ENCODE results near the gene PEMT.

PEMT gene

DNA sequence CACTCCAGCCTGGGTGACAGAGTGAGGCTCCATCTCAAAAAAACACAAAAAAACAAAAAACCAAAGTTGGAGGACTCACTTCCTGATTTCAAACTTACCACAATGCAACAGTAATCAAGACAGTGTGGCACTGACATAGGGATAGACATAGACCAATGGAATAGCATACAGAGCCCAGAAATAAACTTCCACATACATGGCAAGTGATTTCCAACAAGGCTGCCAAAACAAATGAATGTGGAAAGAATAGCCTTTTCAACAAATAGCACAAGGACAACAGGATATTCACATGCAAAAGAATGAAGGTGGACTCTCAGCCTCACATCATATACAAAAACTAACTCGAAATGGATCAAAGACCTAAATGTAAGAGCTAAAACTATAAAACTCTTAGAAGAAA, 58.5 kb downstream of the PEMT start:
- DNase-seq, result no peak

DNA sequence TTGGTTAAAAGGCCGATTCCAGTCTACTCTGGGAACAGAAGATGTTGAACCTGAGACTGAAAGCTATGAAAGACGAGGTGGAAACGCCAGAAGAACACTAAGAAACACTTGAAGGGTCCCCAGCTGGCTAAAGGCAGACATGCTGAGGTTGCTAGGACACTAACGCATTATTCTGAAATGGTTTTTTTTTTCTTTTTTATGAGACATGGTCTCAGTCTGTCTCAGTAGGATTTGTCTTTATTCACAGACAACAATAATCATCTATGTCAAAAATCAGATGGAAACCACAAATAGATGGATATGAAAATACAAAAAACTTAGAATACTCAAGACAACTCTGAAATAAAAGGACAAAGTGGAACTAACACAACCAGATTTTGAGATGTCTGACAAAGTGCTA, 60.4 kb downstream of the PEMT start:
- DNase-seq, result no peak

DNA sequence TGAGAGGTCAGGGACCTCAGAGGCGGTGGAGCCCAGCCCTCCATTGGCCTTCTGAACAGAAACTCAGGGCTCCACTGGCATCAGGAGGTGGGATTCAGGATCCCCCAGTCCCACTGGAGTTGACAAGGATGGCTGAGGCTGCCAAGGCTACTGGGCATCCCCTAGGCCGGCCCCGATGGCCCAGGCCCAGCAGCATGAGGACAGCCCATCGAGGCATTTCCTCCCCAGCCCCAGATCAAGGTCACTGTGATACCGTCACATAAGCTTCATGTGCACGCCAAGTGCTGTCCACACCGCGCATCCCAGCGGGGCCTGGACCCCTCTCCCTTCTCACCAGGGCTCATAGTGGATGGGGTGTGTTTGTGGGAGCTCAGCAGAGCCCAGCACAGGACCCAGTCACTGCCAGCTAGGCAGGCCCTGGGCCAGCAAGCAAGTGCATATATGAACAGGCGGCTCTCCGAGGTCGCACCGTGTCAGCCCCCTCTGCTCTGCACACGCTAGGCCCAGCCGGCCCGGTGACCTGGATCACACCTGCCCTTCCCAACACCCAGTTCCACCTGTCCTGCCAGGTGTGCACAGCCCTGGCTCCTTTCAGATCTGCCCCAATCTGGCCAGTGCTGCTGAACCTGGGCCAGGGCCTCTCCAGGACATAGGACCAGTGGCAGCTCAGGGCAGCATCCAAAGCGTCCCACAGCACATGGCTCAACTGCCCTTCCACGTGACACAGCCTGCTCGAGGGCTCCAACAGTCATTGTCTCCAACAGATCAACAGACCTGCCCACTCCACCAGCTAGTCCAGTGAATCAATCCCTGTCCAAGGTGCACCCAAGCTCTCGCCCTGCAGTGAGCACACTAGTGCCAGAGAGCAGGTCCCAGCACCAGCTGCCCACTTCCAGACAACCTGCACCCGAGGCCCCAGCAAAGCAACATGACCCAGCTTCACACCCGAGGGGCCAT, 62.5 kb downstream of the PEMT start:
- DNase-seq, result no peak

- no peak for DNase-seq
These were observed 63.5 kb downstream of the PEMT start for GRCh38 chr17:17527956-17528500.

GRCh38 chr17:17527534-17527933, 64.0 kb downstream of the PEMT start:
- no peak for DNase-seq

DNA sequence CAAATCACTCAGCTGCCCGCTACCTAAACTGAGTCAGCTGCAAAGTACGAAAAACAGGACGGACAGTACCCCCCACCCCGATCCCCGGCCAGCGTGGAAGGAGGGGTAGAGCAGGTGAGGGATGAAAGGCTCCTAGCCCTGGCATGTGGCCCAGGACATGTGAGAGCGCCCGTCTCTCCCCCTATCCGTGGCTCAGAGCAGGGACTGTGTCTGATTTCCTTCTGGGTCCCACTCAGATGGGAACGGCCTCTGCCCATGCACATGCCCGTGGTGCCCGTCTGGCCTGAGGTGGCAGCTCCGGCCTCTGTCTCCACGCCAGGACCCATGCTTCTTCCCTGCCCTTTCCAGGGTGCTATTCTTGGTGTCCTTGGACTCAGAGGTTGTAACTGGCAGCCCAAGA, 65.1 kb downstream of the PEMT start:
- no peak for DNase-seq

DNA sequence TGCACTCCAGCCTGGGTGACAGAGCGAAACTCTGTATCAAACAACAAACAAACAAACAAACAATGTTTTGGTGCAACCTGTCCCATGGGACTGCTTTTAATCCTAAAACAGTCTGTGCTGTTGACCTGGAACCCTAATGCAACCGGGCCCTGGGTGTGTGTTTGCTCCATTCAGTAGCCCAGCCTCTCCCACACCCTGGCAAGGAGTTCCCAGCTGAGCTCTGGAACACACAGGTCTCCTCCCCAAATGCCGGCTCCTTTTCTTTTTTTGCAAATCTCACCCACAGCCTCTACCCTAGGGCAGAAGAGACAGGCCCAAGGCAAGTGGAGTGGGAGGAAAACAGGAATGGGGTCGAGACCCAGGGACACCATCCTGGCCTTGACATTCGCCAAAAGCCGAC, 65.6 kb downstream of the PEMT start:
- DNase-seq, result no peak

DNA sequence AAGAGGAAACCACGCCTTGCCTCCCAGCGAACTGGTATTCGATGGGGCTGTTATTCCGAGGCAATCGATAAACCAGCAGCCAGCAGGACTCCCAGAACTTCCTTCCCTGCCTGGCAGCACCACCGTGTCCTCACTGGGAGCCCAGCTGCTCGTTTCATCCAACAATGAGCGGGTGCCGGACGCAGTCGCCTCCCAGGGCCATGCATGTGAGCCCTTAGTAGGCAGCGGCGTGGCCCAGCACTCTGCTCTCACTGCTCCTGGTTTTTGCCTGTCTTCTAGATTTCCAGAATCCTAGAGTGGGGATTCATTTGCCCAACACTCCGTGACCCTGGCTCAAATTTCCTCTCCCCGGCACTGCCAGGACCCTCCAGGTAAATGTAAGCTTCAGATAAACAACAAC, 66.2 kb downstream of the PEMT start:
- no peak for DNase-seq

DNA sequence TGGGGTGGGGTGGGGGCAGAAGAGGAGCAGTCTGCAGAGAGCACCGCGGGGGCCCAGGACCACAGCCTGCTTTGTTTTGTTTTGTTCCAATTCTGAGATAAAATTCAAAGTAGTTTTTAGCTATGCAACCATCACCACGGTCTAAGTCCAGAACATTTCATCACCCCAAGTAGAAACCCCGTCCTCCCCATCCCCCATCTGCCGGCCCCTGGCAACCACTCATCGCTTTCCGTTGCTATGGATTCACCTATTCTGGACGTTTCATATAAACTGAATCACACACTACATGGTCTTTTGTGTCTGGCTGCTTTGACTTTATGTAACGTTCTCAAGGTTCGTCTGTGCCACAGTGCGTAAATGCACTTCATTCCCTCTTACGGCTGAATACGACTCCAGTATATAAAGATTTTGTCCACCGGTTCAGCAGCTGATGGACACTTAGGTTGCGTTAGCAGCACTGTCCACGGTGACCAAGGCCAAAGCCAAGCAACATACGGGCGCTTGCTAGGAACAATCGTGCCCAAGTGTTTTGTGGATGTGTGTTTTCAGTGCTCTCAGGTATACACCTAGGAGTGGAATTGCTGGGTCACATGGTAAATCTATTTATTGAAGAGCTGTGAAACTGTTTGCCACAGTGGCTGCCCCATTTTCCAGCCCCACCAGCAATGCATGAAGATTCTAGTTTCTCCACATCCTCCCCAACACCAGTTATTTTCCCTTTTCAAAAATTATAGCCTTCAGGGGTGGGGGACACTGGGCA, 67.6 kb downstream of the PEMT start:
- no peak for DNase-seq

DNA sequence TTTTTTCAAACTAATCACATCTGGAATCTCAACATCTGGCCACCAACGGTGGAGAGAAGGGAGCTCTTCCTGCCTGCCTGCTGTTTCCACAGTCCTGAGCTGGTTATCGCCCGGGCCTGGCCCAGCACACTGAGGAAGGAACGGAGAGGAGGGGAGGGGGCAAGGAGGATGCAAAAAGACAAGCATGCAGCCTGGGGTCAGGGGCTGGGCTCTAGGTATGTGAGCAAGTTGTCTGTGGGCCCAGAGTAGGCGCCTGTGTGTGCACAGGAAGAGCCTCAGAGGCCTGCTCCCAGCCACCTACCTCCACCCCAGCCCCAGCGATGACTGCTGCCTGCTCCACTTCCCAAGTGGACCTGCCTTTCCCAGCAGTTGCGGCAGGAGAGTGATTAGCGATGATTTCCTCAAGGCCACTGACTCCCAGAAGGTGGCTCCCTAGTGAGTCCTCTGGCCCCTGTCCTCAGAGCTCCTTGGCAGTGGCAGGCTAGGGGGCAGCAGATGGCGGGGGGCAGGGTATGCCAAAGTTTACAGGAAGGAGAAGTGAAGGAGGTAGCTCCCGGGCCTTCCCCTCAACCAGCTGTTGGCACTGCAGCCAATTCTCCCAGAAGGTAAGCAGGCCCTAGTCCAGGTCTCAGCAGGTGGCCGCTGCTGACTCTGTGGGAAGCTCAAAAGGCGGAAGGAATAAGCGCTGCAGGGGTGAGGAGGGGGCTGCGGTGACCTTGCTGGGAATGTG, 68.3 kb downstream of the PEMT start:
- DNase-seq, result no peak

DNA sequence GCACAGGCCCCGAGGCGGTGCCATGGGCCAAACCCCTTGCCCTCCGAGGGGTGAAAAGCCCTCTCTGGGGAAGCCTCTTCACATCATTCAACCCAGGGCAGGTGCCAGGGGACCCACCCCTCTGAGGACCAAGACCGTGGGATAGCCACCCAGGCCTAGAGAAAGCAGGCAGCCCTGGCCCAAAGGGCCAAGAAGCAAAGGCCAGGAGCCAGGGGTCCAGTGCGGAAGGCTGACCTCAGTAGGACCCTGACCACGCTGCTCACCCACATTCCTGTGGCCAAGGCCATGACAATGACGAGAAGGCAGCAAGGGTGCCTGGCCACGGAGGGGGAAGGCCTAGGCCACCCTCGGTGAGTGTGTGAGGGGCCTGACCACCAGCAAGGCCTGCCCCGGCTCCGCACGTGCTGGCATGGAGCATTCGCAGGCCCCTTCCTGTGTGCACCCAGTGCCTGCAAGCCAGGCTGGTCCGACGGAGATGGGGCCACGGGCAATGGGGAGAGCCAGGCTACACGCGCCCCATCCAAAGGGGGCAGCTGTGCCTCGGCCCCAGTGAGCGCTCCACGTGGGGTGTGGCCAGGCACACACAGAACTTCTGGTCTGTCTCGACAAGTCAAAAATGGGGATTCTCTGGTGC, 70.8 kb downstream of the PEMT start:
- DNase-seq, result no peak

DNA sequence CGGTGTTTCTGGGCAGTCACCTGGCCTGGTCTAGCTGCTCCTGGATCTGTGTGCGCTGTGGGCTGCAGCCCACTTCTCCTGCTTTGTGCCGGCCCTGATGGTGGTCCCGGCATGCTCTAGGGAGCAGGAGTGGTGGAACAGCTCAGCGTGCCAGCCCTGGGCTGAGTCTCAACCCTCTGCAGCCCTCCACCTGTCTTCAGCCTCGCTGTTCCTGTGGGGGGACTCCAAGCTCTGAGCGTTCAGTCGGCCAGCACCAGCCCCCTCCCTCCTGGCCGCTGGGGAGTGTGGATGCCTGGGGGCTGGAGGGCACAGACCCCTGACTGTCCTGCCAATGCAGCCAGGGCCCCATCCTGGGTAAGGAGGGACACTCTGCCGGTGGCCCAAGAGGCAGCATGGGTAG, 71.6 kb downstream of the PEMT start:
- no peak for DNase-seq

GRCh38 chr17:17518951-17519350, 72.6 kb downstream of the PEMT start:
- DNase-seq, result no peak

GRCh38 chr17:17518014-17518413, 73.5 kb downstream of the PEMT start:
- DNase-seq, result no peak

- DNase-seq, result no peak
These were observed 74.4 kb downstream of the PEMT start for GRCh38 chr17:17516941-17517720.

DNA sequence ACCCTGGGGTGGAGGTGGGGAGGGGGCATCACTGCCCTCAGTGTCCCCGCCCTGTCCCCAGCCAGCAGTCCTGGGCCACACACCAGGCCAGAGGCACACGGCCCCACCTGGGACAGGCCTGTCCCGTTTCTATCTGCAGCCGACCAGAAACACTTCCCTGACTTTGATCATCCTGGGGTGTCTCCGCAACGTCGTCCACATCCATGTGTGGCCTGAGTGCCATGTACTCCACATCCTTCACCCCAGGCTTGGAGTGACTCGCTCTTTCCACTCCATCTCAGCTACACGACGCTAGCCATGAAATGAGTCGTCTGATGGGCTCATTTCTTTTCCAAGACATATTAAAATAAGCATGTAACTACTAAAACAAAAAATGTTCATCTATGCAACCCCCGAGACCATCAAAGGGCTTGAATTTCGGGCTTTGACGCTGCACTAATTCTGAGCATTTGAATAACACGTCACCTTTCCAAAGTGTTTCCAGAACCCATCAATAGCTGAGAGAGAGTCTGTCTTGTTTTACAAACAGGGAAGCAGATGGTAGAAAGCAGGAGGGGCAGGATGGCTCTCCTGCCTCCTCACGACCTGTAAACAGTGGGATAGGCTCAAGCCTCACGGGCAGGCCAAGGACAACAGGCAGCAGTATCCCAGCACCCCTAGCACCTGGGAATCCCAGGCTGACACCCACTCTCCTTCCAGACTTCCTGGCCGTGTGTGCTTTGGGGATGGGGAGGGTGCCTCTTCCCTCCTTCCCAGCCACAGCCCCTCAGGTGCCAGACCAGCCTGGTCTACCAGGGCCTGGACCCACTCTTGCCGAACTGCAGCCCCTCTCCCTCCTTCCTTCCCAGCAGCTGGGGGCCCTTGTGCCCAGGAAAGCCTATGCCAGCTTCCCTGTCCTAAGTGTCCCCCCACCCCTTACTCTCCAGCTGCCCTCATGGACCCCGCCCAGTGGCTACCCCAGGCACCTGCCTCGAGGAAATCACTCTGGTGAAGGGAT, 75.3 kb downstream of the PEMT start:
- no peak for DNase-seq

DNA sequence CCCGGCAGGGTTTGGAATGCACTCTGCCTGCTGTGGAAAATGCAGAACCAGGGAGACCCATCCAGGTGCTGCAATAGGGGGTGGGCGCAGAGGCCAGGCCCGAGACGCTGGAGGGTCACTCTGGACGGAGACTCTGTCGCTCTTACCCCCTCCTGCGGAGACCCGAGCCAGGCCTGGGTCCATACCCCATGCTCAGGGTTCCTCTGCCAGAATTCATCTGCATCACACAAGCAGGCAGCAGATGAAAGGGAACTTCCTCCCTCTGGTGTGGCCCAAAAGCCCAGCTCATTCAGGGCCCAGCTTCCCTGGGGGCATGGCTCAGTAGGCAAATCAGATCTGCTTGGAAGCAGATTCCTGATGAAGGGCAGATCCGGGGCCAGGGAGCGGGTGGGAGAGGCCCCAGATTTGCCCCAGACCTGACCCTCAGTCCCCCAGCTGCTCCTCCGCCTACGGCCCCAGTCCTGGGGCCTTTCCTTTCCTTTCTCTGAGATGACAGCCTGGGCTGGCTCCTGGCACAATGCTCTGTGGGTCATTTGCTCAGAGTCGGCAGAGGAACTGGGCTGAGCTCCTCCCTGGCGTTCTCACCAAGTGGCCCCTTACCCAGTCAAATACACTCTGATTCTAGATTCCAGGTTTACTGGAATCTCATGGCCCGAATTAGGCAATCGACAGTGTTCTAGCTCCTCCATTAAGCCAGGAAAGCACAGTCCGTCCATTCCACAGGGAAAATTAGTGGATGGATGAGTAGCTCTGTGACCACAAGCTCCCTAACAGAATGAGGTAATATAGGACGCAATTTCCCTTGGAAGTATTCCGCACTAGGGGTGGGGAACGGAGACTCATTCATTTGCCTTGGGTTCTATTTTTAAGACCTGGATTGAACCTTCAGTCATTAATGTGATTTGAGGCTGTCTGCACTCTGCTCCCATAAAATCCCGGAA, 76.2 kb downstream of the PEMT start:
- DNase-seq, result no peak

GRCh38 chr17:17514361-17514992, 77.0 kb downstream of the PEMT start:
- no peak for DNase-seq

- DNase-seq, result no peak
These were observed 77.9 kb downstream of the PEMT start for GRCh38 chr17:17513626-17514025.
